GM18870 (cell line): Measurements from ENCODE around the gene DHRS7C.
"Not testable (repeated sequence)": the region's sequence is repeated elsewhere in the genome, so short reads cannot be mapped to it uniquely, and the experiment has no call there.

Experiments
- ATAC-seq: cut with Tn5 transposase; IDR thresholded peaks from one replicate; pipeline ENCODE4 v1.9.1; 2021; ENCODE audit warnings: moderate library complexity; ENCODE audit not compliant: unreplicated experiment

The DHRS7C gene

DNA sequence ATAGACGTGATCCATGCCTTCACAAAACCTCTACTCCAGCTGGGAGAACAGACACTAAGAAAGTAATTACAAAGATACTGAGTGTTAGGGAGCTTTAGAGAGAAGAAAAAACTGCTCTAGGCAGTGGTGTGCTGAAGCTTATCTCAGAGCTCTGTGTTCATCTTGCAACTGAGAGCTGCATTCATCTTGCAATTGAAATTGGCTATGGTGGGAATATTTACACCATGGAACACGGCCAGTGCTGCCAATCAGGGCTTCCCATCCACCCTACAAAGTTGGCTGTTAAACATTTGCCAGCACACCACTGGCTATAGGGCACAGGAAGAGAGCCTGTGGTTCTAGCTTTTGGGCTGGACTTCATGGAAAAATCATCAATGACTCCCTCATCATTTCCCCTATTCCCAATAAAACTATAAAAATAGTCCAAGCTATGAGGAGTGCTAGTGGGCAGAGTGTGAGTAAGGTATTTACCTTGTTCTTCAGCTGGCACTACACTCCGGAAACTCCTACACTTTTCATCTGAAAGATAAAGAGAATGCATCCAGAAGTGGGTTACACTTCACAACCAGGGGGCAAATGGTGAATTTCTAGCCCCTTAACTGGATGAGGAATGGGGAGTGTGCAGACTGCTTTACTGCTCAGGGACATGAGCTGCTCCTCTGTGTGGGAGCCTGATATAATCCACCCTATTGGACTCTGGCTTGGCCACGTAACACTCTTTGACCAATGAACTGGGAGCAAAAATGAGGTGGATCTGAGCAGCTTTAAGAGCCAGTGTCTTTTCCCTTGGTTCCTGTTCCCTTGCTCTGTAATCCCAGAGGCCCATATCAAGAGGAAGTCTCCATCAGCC, 18.9 kb upstream of the DHRS7C start:
- no peak for ATAC-seq

DNA sequence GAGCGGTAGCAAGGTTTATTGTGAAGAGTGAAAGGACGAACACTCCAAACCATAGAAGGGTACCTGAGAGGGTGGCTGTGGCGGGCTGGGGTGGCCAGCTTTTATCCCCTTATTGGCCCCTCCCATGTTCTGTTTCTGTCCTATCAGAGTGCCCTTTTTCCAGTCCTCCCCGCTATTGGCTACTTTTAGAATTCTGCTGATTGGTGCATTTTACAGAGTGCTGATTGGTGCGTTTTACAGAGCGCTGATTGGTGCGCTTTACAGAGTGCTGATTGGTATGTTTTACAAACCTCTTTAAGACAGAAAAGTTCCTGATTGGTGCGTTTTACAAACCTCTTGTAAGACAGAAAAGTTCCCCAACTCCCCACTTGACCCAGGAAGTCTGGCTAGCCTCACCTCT, 18.0 kb upstream of the DHRS7C start:
- no peak for ATAC-seq

- no peak for ATAC-seq
Measured at GRCh38 chr17:9806699-9807098, 15.3 kb upstream of the DHRS7C start.

- ATAC-seq = no peak
Measured at GRCh38 chr17:9805769-9806168, 14.4 kb upstream of the DHRS7C start.

DNA sequence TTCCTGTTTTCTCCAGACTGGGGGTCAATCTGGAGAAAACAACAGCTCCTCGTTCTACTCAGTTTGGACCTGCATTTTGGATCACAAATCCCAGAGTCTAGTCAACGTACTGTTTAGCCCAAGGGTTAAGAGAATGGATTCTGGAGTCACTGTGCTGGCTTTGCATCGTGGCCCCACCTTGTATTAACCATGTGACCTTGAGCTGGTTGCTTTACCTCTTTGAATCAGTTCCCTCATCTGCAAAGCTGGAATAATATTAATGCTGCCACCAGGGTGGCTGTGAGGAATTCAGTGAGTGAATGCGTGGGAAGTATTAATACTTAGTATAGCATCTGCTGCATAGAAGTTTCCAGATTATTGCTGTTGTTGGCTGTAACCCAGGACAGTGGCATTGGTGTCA, 11.3 kb upstream of the DHRS7C start:
- no peak for ATAC-seq

DNA sequence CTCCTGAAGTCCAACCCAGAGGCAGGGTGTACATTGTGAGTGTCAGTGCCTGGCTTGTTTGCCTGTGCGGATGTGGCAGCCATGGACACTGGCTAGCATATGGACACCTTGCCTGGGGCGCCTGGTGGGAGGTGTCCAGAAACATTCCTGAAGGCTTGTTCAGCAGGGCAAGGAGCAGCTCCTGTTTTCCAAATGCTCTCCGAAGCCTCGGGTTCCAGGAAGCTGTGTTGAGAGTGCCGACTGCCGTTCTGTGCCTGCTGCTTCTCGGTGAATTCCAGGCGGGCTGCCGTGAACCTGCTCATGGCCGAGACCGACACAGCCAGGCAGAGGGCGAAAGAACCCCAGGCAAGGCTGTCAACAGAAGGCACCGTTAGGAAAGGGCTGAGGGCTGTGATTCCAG, 10.9 kb upstream of the DHRS7C start:
- no peak for ATAC-seq

DNA sequence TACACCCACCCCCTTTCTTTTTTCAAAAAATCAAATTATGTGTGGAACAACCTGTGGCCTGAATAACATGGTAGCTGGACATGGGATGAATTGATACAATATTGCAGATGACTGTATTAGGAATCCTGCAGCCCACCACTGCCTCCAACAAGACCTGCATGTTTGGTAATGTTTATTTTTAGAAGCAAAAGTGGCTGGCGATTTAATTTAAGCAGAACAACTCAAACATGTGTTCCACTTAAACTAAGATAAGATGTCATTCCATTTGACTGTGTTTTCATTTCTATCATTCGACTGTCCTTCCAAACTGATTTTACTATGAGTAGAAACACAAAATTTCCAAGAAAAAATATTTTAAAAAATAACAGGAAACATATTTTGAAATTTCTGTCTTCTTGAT, 10.1 kb upstream of the DHRS7C start:
- no peak for ATAC-seq

DNA sequence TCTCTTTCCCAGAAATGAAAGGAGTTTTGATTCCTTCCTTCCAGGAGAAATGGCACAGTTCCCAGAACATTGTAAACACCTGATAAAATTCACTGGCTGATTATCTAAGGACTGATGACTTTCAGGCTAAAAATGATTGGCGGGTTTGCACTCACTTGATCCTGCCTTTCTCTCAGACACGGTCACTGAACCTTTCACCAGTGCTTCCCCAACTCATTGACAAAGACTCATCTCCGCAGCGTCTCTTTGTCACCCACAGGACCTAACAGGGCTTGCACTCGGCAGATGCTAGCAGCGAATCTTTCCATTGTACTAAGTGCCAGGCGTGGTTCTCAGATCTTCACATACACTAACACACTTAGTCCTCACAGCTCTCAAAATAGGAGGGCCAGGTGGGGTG, 7.3 kb upstream of the DHRS7C start:
- ATAC-seq = no peak

- no peak for ATAC-seq
Measured at GRCh38 chr17:9798008-9798407, 6.6 kb upstream of the DHRS7C start.

- ATAC-seq = no peak
Measured at GRCh38 chr17:9792181-9792840, 919 bp upstream of the DHRS7C start.

DNA sequence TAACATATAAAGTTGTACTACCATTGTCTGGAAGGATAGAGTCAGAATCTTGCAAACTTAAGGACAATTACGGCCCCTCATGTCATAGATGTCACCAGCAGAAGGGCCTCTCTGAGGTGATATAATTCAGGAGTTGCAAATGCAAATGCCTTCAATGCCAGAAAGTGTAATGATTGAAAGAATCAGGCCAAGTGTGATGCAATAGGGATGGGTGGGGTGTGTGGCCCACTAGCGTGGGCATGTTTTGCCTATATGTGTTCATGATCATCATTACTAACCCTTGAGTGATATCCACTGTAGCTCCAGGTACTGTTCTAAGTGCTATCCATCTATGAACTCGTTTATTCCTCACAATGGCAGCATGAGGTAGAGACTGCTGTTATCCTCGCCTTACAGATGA, 1.1 kb downstream of the DHRS7C start:
- no peak for ATAC-seq

- ATAC-seq = no peak
Measured at GRCh38 chr17:9788601-9789000, 2.8 kb downstream of the DHRS7C start.

- ATAC-seq = no peak
Measured at GRCh38 chr17:9784544-9784943, 6.8 kb downstream of the DHRS7C start.

DNA sequence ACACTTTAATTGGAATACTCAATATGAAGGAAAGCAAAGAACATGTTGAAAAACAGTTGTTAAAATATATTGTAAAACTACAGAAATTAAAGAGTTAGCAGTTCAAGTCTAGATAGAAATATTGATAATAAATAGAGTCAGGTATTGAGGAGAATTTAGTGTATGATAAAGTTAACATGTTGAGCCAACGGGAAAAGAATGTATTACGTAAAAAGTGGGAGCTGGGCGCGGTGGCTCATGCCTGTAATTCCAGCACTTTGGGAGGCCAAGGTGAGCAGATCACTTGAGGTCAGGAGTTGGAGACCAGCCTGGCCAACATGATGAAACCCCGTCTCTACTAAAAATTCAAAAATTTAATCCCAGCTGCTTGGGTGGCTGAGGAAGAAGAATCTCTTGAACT, 7.9 kb downstream of the DHRS7C start:
- not testable (repeated sequence) for ATAC-seq

DNA sequence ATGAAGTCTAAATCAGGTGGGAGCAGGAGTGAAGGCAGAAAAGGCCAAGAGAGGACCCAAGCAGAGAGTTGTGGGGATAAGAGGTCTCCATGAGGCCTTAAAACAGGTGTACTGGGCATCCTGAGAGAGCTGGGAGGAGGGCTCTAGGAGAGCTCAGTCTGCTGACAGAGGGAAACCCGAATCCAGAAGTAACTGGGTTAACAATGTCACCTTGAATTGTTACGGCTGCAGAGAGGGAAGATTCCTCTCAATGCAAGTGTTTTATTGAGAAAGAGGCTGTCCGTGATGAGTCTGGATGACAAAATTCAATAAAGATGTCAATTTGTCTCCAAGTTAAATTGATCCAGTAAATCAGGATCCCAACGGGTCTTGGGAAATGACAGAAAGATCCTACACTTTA, 8.3 kb downstream of the DHRS7C start:
- ATAC-seq = no peak

GRCh38 chr17:9780552-9780951, 10.8 kb downstream of the DHRS7C start:
- ATAC-seq = no peak

DNA sequence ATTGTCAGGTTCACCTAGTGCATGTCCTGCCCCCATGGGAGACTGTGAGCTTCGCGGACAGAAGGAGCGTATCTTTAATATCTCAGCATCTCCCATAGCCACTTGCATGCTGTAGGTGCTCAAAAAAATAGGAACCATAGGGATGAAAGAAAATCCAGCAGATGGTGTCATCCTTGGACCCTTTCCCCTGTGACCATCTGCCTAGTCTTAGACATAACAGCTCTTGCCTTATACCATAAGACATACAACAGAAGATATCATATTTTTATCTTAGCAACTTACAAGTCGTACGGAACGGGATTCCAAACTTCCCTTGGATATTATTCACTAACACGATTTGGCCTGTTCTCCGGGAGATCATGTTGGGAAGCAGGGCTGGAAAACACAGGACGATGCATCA, 14.5 kb downstream of the DHRS7C start:
- no peak for ATAC-seq

DNA sequence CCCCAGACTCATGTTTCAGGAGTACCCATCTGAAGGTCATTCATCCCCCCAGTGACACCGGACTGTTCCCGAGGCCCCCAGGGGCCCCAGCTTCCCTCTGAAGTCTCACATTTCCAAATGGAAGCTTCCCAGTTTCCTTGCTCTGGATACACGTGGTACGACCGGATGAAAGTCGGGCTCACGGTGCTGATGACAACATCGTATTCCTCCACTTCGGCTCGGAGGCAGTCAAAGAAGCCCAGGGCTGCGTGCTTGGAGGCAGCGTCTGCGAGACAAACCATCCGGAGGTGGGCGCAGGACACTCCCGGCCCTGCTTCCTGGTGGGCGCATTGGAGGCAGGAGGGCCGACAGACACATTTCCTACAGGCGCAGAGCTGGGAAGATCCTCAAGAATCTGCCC, 18.7 kb downstream of the DHRS7C start:
- no peak for ATAC-seq

GRCh38 chr17:9771465-9771864, 19.9 kb downstream of the DHRS7C start:
- ATAC-seq = no peak

- no peak for ATAC-seq
Measured at GRCh38 chr17:9769036-9769695, 22.2 kb downstream of the DHRS7C start.

DNA sequence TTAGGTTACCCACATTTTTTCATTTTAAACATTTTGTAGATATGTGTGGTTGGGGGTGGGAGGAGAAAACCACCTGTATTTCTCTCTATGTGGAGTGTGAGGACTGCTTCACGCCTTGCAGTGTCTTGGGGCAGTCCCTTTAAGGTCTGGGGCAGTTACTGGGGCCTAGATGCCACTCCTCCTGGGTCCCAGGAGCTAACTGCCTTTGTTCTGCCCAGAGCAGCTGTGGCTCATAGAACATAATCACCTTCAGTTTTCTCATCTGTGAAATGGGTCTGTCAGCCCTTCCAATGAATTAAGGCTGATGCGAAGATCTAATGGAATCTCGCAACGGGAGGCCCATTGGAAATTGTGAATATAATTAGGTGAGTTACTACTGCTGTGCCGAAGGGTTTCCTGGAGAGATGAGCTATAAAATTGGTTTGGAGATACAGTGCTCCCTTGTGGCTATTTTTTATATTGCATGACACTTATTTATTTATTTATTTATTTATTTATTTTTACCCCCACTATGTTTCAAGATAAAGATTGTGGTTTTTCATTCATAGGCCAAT, 22.9 kb downstream of the DHRS7C start:
- no peak for ATAC-seq
